Activated naive CD8-positive, alpha-beta T cell treated with anti-CD3 and anti-CD28 coated beads, Interleukin-2, amount 50 U/mL, for 16 hours (primary cell): Measurements from ENCODE around the gene HMOX2.

Source experiments
- DNase-seq: peaks from one replicate; pipeline ENCODE4 v3.0.0-alpha.2; 2020; ENCODE audit warnings: low read depth, low spot score

HMOX2 gene

DNA sequence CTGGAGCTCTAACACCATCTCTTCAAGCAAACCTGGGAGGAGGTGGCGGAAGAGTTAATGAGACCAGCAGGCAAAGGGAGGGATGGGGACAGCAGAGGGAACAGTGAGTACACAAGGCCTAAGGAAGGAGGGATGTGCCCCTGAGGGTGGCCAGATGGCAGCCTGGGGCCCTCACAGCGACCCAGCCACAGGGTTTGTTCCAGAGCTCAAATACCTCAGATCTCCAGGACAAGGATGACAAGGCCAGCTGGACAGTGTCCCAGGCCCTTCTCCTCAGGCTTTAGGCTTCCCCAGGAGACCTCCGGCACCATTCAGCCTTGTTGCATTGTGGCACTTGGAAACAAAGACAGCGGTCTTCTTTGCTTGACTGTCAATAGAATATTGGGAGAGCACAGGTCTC is 47.5 kb downstream of the HMOX2 start:
- DNase-seq: no peak

DNA sequence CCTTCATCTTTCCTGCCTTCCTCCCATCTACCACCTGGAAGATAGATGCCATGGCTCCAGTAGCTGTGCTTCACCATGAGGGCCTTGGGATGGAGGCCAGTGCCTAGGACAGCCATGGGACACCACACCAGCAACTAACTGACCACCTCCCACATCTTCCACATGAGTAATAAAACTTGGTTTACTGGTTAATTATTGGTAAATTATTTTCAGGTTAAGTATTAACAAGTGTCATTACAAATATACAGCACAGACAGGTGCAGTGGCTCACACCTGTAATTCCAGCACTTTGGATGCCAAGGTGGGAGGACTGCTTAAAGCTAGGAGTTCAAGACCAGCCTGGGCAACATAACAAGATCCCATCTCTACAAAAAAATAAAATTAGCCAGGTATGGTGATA is 48.4 kb downstream of the HMOX2 start:
- no peak for DNase-seq

DNA sequence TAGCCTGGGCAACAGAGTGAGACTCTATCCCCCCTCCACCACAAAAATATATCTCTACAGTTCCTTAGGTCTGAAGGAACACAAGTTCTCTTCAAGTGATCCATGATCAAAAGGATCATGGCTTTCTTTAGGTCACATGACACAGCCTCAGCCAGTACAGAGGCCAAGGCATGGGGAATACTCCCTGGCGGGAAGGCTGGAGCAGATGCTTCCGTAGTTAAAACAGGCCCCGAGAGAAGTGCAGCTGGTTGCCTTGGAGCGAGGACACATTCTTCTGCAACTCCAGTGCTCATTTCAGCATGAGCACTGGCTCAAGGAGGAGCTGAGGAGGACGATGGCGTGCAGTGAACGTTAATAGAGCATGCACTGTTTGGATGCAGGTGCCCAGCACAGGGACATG is 48.9 kb downstream of the HMOX2 start:
- DNase-seq: no peak

DNA sequence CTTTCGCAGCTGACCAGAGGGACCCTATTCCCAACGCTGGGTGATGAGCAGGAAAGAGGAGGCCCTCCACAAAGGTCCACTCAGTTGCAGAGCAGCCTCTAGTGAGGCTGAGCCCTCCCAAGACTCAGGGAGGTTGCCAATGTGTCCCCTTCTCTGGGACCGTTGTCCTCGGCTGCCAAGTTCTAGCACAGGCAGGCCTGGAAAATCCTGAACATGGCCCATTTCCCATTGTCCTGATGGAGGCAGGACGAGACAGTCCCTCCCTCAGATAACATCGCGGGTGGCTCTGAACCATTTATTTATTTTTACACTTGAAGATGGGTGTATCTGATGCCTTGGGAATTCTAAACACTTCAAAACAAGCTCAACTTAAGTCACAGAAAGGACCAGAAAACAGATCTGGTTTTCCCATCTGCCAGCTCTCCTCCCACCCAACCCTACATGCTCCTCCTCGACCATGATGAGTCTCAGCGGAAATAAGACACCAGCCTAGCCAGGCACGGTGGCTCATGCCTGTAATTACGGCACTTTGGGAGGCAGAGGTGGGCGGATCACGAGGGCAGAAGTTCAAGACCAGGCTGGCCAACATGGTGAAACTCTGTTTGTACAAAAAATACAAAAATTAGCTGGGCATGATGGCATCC is 49.6 kb downstream of the HMOX2 start:
- no peak for DNase-seq

DNA sequence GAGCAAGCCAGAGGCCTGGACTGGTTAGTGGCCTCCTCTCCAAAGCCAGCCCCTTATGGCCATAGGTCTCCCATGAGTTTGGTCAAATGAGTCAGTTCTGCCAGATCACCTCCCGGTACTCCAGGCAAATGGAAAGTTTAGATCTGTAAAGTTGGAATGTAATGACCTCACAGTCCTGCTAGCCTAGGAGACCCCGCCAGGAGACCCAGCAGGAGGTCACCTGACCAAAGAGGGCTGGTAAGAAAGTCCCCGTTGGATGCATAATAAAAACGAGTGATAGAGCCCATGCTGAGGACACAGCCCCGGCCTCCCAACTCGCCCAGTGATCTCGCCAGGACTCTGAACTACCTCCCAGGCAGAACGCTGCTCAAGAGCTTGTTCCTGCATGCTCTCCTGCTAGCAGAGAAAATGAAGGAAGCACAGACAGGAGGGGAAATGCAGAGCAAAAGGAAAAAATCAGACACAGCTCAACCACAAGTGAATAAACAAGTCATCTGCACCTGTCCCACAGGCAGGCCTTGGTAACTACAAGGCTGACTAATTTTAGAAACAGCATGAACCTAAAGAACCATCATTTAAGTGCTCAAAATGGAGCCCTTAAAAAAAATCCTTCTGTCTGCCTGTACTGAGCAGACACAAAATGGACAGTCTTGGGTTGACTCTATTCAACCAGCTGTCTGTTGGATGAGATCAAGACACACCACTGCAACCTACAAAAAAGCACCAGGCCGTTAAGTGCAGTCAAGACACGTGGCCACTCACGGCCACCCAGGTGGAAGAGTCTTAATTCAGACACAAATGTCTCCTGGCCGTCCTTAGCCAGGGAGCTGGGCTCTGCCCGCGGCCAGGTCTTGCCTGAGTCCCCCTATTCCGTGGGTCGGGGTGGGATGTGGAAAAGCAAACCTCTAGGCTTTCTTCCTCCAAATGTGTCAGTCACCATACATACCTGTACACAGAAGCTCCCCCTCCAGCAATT is 53.2 kb downstream of the HMOX2 start:
- no peak for DNase-seq

DNA sequence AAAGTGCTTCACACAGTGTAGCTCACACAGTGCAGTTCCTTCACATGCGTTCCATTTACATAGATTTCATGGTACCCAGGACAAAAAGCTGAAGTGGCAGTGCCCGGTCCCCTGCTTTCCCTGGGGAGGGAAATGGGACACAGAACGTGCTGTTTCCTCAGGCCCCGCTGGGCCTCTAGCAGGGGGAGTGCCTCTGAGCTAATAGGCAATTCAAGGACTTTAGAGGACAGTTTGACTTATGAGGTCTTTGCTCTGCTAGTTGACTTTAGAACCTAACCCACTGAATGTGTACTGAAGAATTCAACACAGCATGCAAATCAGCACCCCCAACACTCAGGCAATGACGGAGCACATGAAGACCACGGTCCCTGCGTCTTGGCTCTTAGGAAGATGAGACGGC is 55.6 kb downstream of the HMOX2 start:
- no peak for DNase-seq

DNA sequence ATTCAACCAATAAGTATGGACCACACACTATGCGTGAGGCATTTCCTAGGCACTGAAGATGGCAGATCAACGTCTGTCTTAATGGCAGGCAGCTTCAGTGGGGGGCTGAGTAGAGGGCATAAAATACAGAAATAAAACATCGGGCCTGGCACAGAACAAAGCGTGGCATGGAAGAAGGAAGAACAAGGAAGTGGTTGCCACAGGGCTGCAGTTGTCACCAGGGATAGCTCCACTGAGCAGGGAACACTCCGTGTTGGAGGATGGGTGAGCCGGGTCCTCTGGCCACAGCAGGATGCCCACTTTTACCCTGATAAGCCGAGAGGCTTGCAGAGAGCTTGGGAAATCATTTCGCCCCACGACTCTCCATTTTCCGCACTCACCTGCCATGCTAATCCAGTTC is 56.0 kb downstream of the HMOX2 start:
- no peak for DNase-seq

DNA sequence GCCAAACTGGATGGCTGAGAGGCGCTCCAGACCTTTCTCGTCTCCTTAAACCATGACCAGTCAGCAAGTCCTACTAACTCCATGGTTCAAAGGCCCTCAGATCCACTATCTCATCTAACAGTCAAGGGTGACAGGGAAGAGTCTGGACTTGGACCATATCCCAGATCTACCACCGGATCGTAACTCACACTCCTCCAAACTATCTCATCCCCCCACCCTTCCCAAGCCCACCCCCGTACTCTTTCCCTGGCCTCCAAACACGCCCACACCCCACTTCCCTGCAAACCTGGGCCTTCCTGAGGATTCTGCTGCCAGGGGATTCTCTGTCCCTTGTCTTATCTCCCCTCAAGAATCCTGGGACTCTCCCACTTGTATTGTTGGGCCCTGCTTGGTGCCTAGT is 57.3 kb downstream of the HMOX2 start:
- no peak for DNase-seq

DNA sequence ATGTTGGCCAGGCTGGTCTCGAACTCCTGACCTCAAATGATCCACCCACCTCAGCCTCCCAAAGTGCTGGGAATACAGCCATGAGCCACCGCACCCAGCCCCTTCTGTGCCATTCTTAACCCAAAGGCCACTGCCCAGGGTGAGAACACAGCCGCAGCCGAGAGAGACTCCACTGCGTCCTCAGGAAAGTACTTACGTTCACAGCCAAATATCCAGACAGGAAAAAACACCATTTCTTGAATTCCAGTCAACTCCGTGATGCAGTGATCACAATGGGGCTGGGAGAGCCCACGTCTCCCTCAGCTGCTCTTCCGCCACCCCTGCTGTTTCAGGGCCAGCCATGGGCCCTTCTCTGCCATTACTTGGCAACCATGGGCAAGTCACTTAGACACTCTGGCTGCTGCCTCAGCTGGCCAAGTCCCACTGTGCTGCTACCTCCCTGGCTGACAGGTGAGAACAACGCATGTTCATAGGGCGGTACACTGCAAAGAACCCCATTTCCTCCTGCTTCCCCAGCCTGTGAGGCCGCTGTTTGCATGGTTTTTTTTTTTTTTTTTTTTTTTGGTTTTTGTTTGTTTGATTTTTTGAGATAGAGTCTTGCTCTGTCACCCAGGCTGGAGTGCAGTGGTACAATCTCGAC is 58.1 kb downstream of the HMOX2 start:
- DNase-seq: no peak

DNA sequence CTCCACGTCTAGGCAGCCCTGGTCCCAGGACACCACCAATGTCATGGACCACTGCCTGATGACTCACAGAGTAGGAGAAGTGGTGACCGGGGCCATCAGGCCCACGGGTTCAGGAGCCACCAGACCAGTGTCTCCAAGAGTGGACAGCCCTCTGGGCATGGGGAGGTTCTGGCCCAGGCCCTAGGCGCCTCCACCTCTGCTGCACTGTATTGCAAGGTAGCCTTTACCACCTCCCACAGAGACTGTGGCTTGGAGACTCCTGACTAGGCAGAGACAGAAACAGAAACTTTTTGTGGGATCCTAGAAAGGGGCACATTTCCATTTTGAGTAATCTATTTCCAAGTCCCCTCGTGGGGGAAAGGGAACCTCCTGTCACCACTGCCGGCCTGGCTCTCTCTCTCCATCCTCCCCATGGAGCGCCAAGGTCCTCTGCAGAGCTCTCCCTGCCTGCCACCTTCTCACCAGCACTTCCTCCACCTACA is 59.5 kb downstream of the HMOX2 start:
- no peak for DNase-seq

DNA sequence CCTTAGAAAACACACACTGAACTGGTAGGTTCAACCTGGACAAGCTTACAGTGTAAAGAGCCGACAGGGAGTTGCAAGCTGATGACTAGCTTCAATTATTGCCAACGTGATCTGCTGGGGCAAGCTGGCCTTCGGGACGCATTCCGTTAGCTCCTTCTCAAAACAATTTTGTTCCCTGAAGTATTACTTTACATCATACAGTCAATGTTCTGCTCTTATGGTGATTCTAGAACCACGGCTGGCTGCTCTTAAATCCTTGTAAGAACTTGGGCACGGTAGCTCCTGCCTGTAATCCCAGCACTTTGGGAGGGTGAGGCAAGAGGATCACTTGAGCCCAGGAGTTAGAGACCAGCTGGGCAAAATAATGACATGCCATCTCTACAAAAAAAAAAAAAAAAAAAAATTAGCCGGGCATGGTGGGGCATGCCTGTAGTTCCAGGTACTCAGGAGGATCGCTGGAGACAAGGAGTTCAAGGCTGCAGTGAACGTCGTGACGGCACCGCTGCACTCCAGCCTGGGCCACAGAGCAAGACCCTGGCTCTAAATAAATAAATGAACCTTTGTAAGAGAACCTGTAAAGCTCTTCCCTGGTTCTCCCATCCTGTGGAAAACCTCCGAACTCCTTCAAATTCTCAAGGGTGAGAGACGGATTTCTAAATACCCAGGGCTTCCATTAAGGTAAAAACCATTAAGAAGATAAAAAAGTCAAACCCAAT is 60.4 kb downstream of the HMOX2 start:
- DNase-seq: no peak

DNA sequence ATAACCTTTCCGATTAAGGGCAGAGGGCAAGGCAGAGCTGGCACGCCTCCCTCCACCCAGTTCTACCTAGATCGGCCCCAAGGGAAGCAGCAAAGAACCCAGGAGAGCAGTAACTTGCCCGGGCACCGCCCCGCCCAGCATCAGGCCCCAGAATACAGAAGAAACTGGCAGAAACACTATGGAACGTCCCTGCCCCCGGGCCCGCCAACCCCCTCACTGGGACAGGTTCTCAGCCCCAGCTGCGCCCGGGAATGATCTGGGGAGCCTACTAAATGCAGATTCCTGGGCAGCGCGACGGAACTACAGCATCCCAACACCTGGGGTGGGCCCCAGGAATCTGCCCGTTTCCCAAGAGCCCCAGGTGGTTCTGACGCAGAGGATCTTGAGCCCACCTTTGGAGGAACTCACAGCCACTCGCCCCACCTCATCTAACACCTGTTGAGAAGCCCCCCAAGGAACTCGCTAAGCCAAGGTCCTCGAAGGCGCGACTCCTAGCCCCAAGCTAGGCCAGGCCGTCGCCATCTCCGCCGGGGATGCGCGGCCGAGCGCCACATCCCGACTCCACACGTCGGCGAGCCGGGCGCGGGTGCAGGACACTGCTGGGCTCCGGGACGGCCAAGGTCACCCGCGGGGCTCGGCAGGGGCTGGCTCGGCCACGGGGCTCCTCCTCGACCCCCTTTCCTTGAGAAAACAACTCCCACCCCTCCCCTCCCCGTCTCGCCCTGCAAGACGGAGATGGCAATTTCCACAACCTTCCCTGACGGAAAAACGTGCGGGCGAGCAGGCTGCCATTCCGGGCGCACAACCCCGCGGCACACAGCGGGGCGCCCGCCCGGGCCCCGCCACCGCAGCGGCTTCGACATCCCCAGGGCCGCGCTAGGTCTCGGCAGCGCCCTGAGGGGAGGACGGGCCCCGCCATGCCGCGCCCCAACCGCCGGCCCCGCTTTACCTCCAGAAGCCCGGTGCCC is 61.5 kb downstream of the HMOX2 start:
- peak; percentile 3 for DNase-seq

DNA sequence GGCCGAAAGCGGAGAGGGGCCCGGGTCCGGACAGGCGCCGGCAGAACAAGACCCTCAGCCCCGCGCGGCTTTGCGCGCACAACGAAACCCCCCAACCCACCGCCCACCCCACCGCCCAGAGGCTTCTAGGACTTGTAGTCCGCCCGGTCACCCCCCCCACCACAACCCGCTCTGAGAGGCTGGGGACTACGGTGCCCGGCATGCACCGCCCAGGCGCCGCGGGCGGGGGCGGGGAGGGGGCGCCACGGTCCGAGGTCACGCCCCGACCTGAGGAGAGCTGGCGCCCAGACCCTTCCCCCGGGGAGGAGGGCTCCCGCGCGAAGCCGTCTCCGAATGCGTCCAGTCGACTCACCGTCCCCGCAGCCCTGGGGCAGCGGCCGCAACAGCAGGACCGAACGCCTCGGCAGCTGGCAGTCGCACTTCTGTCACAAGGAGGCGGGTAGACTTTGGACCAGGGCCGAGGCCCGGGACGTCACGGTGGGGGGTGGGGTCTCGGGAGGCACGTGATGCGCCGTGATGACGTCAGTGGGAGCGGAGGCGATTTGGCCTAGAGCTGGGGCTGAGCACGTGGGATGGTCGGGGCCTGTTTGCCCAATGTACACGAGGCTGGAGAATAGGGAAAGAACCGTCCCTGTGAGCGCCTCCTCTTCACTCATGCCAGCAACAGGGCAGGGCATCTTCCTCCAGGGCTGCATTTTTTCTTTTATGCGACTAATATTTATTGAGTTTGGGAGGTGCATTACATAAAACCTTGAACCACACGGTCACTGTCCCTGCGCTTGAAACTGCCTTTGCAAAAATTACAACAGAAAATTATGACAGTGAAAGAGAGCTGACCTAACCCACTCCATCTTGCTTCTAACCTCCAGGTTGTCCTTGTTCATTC is 62.4 kb downstream of the HMOX2 start, which contains the start of gene CDIP1:
TSS of gene CDIP1 (minus strand) at position 424 of the 886 bp plus-strand sequence. CDS start 24,643 bp downstream, outside the sequence.
- peak; percentile 96 for DNase-seq

DNA sequence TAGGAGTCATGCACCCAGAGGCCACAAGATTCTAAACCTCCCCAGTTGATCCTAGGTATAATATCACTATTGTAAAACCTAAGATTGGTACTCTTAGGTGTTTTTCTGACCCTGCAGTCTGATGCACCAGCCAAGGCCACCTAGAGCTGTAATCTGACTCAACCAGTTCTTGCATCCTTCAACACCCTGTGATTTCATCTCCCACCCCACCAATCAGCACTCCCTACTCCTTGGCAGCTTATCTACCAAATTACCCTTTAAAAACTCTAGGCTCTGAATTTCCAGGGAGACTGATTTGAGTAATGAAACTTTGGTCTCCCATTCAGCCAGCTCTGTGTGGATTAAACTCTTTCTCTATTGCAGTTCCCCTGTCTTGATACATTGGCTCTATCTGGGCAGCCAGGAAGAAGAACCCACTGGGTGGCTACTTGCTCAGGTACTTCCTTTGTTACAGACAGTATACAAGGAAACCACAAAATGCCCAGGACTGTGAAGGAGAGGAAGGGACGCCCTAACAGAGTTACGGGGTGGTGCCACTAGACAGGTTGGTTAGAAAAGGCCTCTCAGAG is 63.6 kb downstream of the HMOX2 start:
- no peak for DNase-seq

DNA sequence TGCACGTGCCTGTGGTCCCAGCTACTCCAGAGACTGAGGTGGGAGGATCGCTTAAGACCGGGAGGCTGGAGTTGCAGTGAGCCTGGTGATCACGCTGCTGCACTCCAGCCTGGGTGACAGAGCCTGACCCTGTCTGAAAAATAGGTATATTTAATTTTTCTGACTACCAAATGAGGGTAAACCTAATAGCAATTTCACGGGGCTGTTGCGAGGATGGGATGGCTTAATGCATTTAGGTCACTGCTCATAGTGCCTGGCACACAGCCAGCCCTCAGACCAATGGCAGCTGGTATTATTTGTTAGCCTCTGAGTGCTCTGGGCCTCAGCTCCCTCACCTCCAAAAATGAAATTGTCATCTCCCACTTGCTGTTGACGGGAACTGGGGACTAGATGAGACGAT is 68.3 kb downstream of the HMOX2 start:
- no peak for DNase-seq

DNA sequence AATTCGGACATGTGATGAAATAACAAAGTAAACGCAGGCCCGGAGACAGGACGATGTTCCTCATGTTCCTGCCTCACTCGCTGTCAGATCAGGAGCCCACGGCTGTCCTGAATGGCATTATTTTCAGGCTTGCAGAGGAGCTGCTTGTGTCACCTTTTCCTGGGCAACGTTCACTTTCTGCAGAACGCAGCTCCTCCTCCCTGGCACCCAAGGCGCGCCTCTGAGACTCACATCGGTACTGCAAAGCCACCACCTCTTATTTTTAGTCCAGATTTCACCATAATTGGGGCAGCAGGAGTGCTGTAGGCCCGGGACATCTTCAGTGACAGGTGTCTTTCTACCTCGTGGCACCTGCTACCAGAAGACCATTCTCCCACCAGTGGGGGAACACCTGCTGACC is 71.9 kb downstream of the HMOX2 start:
- DNase-seq: no peak

DNA sequence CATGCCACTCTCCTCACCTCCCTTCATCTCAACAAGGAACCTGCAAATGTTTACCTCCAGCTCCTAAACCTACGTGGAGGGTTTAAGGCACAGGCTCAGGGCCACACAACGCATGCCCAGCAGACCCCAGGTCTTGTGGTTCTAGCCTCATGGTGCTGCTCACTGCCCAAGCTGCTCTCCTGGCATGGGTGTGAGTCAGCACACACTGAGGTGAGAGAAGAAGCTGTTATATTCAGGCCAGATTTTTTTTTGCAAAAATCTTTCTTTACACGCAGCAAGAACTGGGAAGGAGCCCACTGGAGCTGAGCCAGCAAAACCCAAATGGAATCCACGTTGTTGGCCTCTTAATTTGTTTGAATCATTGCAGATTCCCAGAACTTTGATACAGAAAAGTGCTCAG is 74.4 kb downstream of the HMOX2 start:
- no peak for DNase-seq

DNA sequence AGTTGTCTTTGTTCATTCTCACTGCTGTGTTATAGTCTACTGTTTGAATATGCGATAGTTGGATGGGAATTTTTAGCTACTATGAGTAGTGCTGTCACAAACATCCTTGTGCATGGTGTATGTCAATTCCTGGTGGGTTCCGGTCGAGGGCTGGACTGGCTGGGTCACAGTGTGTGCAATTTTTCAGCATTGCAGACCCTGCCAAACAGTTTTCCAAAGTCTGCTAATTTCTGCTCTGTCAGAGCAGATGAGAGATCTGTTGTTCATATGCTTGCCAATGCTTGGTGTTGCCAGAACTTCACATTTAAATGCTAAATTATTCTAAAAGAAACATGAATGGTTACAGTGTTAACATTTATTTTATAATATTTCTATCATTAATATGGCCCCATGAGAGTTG is 76.3 kb downstream of the HMOX2 start:
- DNase-seq: no peak

DNA sequence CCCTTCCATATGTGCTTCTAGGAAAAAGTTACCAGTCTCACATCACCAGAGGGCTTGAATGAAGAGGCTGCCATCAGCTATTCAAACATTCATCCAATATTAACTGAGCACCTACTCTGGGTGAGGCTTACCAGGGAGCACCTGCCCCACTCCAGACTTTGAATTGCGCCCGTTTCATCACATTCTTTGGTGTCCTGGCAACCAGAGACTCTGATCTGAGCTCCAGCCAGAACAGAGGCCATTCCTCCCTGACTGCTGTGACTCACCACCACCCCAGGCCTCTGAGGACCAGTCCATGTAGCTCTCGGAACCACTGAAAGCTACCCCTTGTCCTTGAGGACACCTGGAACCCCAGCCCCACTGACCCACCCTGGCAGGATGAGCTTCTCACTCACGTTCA is 79.9 kb downstream of the HMOX2 start, which contains the start of gene C16orf96:
TSS of gene C16orf96 (plus strand) at position 229 of the 400 bp plus-strand sequence. CDS start at position 379, 150 bp downstream.
- DNase-seq: no peak
